Stomach (tissue), 4 donors: ENCODE results near the gene DLK2.

ENCODE experiments used
- EP300 ChIP-seq: sonication (generic); formaldehyde crosslinking; IDR thresholded peaks from one replicate; pipeline ENCODE4 v1.6.1; 2017; ENCODE audit warnings: antibody characterized with exemption
- POLR2A ChIP-seq, 4 donors: fragments of 450-650 bp; IDR thresholded peaks; one replicate each; pipeline ENCODE4 v1.6.1; 2016; ENCODE audit warnings: antibody characterized with exemption in 4 of 4, control low read depth in 2 of 4, mild to moderate bottlenecking in 1 of 4, moderate library complexity in 1 of 4
- POLR2AphosphoS5 ChIP-seq, 3 donors: sonication (generic); formaldehyde crosslinking; IDR thresholded peaks; one replicate each; pipeline ENCODE4 v1.6.1; 2016; ENCODE audit warnings: antibody characterized with exemption in 3 of 3
- TF ChIP-seq, protein P1 (sequence below), 7 experiments: fragments of 450-650 bp in 4 of 7; fragments of 200-600 bp in 3 of 7; sonication (generic) in 3 of 7; IDR thresholded peaks; one replicate each; pipeline ENCODE4 v1.5.1; 2016 to 2019; ENCODE audit warnings: antibody characterized with exemption in 7 of 7, control low read depth in 2 of 7, mild to moderate bottlenecking in 1 of 7

GRCh38 chr6:43421831-43422230, 33.5 kb downstream of the DLK2 start:
- TF ChIP-seq, protein P1, sequence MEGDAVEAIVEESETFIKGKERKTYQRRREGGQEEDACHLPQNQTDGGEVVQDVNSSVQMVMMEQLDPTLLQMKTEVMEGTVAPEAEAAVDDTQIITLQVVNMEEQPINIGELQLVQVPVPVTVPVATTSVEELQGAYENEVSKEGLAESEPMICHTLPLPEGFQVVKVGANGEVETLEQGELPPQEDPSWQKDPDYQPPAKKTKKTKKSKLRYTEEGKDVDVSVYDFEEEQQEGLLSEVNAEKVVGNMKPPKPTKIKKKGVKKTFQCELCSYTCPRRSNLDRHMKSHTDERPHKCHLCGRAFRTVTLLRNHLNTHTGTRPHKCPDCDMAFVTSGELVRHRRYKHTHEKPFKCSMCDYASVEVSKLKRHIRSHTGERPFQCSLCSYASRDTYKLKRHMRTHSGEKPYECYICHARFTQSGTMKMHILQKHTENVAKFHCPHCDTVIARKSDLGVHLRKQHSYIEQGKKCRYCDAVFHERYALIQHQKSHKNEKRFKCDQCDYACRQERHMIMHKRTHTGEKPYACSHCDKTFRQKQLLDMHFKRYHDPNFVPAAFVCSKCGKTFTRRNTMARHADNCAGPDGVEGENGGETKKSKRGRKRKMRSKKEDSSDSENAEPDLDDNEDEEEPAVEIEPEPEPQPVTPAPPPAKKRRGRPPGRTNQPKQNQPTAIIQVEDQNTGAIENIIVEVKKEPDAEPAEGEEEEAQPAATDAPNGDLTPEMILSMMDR (IDR thresholded peaks at IDR 0.05), result no peak
- TF ChIP-seq POLR2AphosphoS5 (IDR thresholded peaks at IDR 0.05), result no peak
- no peak for TF ChIP-seq POLR2A (IDR thresholded peaks at IDR 0.05)
- TF ChIP-seq EP300, result no peak
